HL-60 (cell line): ENCODE data around the gene HSD17B12.

Experiments
- DNase-seq, 2 experiments: peaks; one replicate each; pipeline ENCODE4 v3.0.0-alpha.2; 2010 to 2020; ENCODE audit warnings: low read depth in 1 of 2, low spot score in 1 of 2
- H3K27ac ChIP-seq: fragments of 250-450 bp; sonication (Bioruptor Pico); replicated peaks from 2 replicates; pipeline ENCODE4 v1.5.1; 2020; ENCODE audit warnings: mild to moderate bottlenecking, moderate library complexity
- H3K27me3 ChIP-seq: fragments of 250-450 bp; sonication (Bioruptor Pico); 2 replicates; pipeline ENCODE4 v1.5.1; 2021; ENCODE audit warnings: mild to moderate bottlenecking, moderate library complexity; ENCODE audit not compliant: insufficient read depth, poor library complexity, severe bottlenecking
- H3K4me3 ChIP-seq: replicated peaks from 2 replicates; pipeline ENCODE4 v1.5.1; 2011; ENCODE audit warnings: mild to moderate bottlenecking, control low read depth, low read length; ENCODE audit not compliant: insufficient read depth
- GABPA ChIP-seq: IDR thresholded peaks from 2 replicates; pipeline ENCODE4 v1.6.1; 2012; ENCODE audit warnings: low read depth
- POLR2AphosphoS5 ChIP-seq: IDR thresholded peaks from 2 replicates; pipeline ENCODE4 v1.6.1; 2012; ENCODE audit warnings: low read depth
- REST ChIP-seq: IDR thresholded peaks from 2 replicates; pipeline ENCODE4 v1.6.1; 2012; ENCODE audit warnings: low read depth; ENCODE audit not compliant: insufficient replicate concordance
- SPI1 ChIP-seq: IDR thresholded peaks from 2 replicates; pipeline ENCODE4 v1.6.1; 2012; ENCODE audit warnings: low read depth, mild to moderate bottlenecking, borderline replicate concordance
- TF ChIP-seq, protein P1 (sequence below): IDR thresholded peaks from one replicate; pipeline ENCODE4 v1.5.1; 2011; ENCODE audit warnings: low read length, control low read depth, inconsistent platforms; ENCODE audit not compliant: insufficient read depth

The HSD17B12 gene

DNA sequence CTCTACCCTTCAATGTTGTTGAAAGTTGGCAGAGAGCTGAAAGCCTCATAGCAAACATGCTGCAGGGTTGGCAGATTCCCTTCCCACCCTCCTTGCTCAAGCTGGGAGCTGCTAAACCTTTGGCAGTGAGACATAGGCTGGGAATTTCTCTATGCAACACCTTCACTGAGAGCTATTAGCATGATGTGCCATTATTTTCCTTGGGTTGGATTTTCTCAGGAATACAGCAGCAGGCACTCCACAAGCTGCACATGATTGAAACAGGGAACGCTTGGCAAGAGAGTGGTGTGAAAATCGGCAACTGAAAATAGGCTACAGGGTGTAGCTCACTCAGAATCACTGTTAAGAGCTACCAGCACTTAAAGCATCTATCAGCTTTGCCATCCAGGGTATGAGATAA is 190.5 kb downstream of the HSD17B12 start:
- TF ChIP-seq POLR2AphosphoS5, result no peak
- no peak for TF ChIP-seq SPI1
- TF ChIP-seq GABPA, result no peak
- TF ChIP-seq, protein P1, sequence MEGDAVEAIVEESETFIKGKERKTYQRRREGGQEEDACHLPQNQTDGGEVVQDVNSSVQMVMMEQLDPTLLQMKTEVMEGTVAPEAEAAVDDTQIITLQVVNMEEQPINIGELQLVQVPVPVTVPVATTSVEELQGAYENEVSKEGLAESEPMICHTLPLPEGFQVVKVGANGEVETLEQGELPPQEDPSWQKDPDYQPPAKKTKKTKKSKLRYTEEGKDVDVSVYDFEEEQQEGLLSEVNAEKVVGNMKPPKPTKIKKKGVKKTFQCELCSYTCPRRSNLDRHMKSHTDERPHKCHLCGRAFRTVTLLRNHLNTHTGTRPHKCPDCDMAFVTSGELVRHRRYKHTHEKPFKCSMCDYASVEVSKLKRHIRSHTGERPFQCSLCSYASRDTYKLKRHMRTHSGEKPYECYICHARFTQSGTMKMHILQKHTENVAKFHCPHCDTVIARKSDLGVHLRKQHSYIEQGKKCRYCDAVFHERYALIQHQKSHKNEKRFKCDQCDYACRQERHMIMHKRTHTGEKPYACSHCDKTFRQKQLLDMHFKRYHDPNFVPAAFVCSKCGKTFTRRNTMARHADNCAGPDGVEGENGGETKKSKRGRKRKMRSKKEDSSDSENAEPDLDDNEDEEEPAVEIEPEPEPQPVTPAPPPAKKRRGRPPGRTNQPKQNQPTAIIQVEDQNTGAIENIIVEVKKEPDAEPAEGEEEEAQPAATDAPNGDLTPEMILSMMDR, result no peak
- TF ChIP-seq REST, result no peak
- peaks cover 3% of the 10 kb centered on the region for H3K27me3 ChIP-seq

GRCh38 chr11:43872995-43873394 is 192.5 kb downstream of the HSD17B12 start:
- no peak overlapping the region for H3K27ac ChIP-seq
- TF ChIP-seq REST (no peak), POLR2AphosphoS5 (no peak), GABPA (no peak), SPI1 (no peak)
- TF ChIP-seq, protein P1, result no peak
- DNase-seq, result no peak
- no peak overlapping the region for H3K4me3 ChIP-seq
- H3K27me3 ChIP-seq, result peaks cover 3% of the 10 kb centered on the region

More for the DNA sequence above, 190.5 kb downstream of the HSD17B12 start:
- no peak for DNase-seq
- no peak overlapping the region for H3K27ac ChIP-seq
- no peak overlapping the region for H3K4me3 ChIP-seq

DNA sequence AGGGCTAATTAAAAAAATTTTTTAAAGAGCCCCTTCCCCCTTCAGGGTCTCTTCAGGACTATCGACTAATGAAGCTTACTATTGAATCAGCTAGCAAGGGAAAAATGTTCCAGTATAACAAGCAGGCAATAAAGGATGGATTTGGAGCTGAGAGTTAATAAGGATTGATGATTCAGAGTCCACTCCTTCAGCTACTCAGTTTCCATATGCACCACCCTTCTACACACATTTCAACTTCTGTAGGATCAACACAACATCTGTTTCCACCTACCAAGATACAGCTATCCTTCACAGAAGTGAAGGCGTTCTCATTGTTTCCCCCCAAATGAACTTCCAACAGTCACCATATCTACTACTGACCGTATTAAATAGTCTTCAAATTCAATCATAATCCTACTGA is 193.5 kb downstream of the HSD17B12 start:
- Histone ChIP-seq H3K27ac (no peak overlapping the region), H3K4me3 (no peak overlapping the region), H3K27me3 (peaks cover 3% of the 10 kb centered on the region)
- TF ChIP-seq REST, result no peak
- no peak for TF ChIP-seq POLR2AphosphoS5
- TF ChIP-seq SPI1, result no peak
- TF ChIP-seq, protein P1, result no peak
- TF ChIP-seq GABPA, result no peak
- no peak for DNase-seq
